GM18508 (cell line): ENCODE results near the gene BEND2.

Experiments used
- ATAC-seq: cut with Tn5 transposase; IDR thresholded peaks from one replicate; pipeline ENCODE4 v1.9.1; 2021; ENCODE audit warnings: moderate number of reproducible peaks; ENCODE audit not compliant: insufficient read depth, unreplicated experiment

BEND2 gene

DNA sequence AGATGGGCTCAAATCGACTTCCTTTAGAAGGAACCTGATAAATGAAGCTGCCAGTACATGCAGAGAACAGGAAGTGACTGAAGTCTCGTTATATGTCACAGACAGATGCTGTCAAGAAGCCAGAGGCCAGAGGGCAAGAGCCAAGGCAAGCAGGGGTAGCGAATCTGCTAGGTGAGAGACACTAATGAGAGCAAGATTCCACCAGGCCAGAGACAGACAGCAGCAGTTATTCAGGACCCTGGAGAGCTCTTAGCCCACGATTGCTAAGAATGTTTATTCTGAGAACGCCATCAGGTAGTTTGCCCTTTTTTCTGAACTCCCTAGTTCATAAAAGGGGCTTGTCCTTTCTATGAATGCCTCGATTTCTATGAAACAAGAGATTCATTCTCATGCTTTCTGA lies 73.7 kb downstream of the BEND2 start:
- ATAC-seq: no peak

GRCh38 chrX:18146009-18146408 lies 74.7 kb downstream of the BEND2 start:
- no peak for ATAC-seq

- ATAC-seq: no peak
Measured at GRCh38 chrX:18136816-18137215, 83.9 kb downstream of the BEND2 start.

DNA sequence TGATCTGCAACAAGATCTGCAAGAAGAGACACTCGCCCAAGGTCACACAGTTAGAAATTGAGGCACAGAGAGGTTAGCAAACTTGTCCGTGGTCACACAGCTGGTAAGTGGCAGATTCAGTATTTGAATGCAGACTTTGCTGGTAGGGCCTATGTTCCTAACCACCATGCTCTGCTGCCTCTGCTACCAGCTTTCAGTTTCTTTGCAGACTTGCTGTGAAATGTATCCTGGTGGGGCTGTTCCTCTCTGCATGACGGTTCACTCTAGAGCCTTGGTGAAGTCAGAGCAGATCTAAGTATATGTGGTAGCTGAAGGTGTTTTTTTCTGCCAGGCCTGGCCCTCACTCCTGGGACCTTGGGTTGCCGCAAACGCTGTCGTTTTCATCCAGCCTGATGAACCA lies 87.1 kb downstream of the BEND2 start:
- no peak for ATAC-seq

DNA sequence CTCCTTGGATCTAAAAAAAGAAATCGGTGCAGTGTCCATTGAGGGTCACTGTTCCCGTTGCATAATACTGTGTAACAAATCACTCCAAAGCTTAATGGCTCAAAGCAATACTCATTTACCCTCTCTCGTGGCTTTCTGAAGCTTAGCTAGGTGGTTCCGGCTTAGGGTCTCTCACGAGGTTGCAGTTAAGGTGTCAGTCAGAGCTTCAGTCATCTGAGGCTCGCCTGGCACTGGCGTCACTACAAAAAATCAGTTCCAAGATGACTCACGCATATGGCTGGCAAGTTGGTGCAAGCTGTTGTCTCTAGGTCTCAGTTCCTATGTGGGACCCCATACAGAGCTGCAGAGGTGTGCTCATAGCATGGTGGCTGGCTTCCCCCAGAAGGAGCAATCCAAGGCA lies 91.0 kb downstream of the BEND2 start:
- no peak for ATAC-seq

DNA sequence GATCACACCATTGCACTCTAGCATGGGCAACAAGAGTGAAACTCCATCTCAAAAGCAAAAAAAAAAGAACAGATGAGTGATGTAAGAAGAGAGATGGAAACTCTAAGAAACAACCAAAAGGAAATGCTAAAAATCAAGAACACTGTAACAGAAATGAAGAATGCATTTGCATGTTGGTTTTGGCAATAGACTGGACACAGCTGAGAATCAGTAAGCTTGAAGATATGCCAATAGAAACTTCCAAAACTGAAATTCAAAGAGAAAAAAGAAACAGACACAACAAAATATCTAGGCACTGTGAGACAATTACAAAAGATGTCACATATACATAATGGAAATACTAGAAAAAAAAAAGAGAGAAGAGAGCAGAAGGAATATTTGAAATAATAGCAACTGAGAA lies 93.7 kb downstream of the BEND2 start:
- ATAC-seq: no peak

- ATAC-seq: no peak
Measured at GRCh38 chrX:18119856-18120255, 100.8 kb downstream of the BEND2 start.
